Body of pancreas (tissue), 4 donors: ENCODE measurements around the gene LRRC59.

Source experiments
- CTCF ChIP-seq, 7 experiments: fragments of 450-650 bp in 4 of 7; fragments of 200-600 bp in 3 of 7; sonication (generic) in 3 of 7; IDR thresholded peaks; one replicate each; pipeline ENCODE4 v1.5.1; 2016 to 2019; ENCODE audit warnings: antibody characterized with exemption in 7 of 7
- POLR2A ChIP-seq, 3 donors: fragments of 450-650 bp; IDR thresholded peaks; one replicate each; pipeline ENCODE4 v1.6.1; 2016; ENCODE audit warnings: antibody characterized with exemption in 3 of 3, mild to moderate bottlenecking in 2 of 3

GRCh38 chr17:50379351-50380132 is 17.8 kb downstream of the LRRC59 start:
- TF ChIP-seq CTCF (IDR thresholded peaks at IDR 0.05): no peak
- TF ChIP-seq POLR2A (IDR thresholded peaks at IDR 0.05): no peak
